Measurements from ENCODE around the gene SPINT4.

Gene SPINT4

GRCh38 chr20:45765980-45766379 is 43.8 kb downstream of the SPINT4 start:
- no peak for DNase-seq

- no peak for DNase-seq
Observed at GRCh38 chr20:45768479-45768878, 46.3 kb downstream of the SPINT4 start.

GRCh38 chr20:45771182-45771759 is 49.1 kb downstream of the SPINT4 start:
- DNase-seq: peak; percentile 3

DNA sequence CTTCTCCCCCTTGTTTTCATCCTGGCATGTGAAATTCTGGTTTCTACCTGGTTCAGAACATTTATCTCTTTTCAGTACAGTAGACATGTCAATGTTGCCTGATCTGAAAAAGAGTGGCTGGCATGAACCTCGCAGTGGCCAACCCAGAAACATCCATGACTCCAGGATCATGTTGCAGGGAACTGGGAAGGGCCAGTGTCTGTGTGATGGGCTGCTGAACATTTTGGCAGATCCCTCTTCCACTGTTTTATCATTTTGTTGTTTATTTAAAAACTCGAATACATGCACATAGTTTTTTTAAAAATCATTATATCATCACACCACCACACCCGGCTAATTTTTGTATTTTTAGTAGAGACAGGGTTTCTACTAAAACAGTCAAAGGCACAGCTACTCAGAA is 50.5 kb downstream of the SPINT4 start:
- DNase-seq: no peak

- no peak for DNase-seq
Observed at GRCh38 chr20:45774945-45775344, 52.8 kb downstream of the SPINT4 start.

DNA sequence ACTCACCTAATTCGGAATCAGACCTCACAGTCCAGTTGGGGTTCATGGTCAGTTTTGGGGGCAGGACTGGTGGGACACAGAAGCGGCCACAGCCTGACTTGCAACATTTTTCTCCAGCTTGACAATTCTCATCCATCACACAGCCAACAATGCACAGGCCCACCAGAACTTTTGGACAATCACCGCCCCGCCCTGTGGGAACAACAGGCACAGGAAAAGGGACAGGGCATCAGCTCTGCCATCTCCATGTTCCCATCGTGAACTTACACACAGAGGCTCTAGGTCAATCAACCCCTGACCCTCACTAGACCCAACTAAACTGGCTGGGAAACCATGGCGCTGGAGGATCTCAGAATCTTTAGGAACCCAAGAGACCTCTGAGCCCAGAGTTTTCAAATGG is 53.3 kb downstream of the SPINT4 start:
- DNase-seq: no peak

Data from DMS79 (cell line).